Esophagus squamous epithelium (tissue), 5 donors: ENCODE data around the gene A3GALT2. TPM values are rescaled to one million over a fixed set of nuclear protein-coding genes. Genes with fewer than 3 reads are reported as not detected.

Experiments
- DNase-seq: peaks from one replicate; lab custom pipeline; 2025; lab: John Stamatoyannopoulos, UW
- H3K27ac ChIP-seq, 4 donors: fragments of 200-600 bp; sonication (generic); one replicate each; pipeline ENCODE4 v1.5.1; 2016 to 2019; ENCODE audit warnings: mild to moderate bottlenecking in 1 of 4
- H3K27me3 ChIP-seq, 4 donors: fragments of 200-600 bp; sonication (generic); 1 replicate in 3 of 4; 2 replicates in 1 of 4; pipeline versions ENCODE4 v1.5.1 to v1.6.0; 2017 to 2021; ENCODE audit warnings: antibody characterized with exemption in 1 of 4
- H3K36me3 ChIP-seq, 3 donors: fragments of 200-600 bp; sonication (generic); one replicate each; pipeline ENCODE4 v1.5.1; 2016 to 2019
- H3K4me1 ChIP-seq, 3 donors: fragments of 200-600 bp; sonication (generic); one replicate each; pipeline ENCODE4 v1.5.1; 2017 to 2019
- H3K4me3 ChIP-seq, 4 donors: fragments of 200-600 bp; sonication (generic); 1 replicate in 3 of 4; 2 replicates in 1 of 4; pipeline ENCODE4 v1.5.1; 2016 to 2019; ENCODE audit warnings: mild to moderate bottlenecking in 2 of 4, moderate library complexity in 1 of 4
- H3K9me3 ChIP-seq, 3 donors: fragments of 200-600 bp; sonication (generic); one replicate each; pipeline ENCODE4 v1.5.1; 2016 to 2019
- POLR2A ChIP-seq, 4 donors: fragments of 450-650 bp; IDR thresholded peaks; one replicate each; pipeline ENCODE4 v1.6.1; 2017; ENCODE audit warnings: antibody characterized with exemption in 4 of 4, mild to moderate bottlenecking in 4 of 4, moderate library complexity in 3 of 4
- WGBS, 2 donors: methylation state at CpG; one replicate each; pipeline ENCODE4 v1.1.5; 2018; 5-methylcytosine and 5-hydroxymethylcytosine counted together
- intact Hi-C: fragments of 100-400 bp; cut with DNase I; formaldehyde crosslinking; loops from one replicate; pipeline ENCODE4 v1.15.0; 2022
- total RNA-seq, 4 donors: library from RNA; depleted of rRNA; stranded (reverse); fragments of >200 nt; gene quantifications; one replicate each; pipeline ENCODE4 v1.1.0, GENCODE V29; 2016
- TF ChIP-seq, protein P1 (sequence below), 6 experiments: fragments of 450-650 bp in 4 of 6; fragments of 200-600 bp in 2 of 6; sonication (generic) in 2 of 6; IDR thresholded peaks; one replicate each; pipeline ENCODE4 v1.5.1; 2016 to 2019; ENCODE audit warnings: antibody characterized with exemption in 6 of 6, mild to moderate bottlenecking in 4 of 6, moderate library complexity in 4 of 6
- donor health status: DM: yes; HTN: yes; CAD: no.

A3GALT2 gene
- total RNA-seq, 4 donors from 2014 or later, result not detected

GRCh38 chr1:33270379-33270778 lies 50.5 kb downstream of the A3GALT2 start:
- H3K4me3 ChIP-seq, result no peak overlapping the region
- no peak for TF ChIP-seq POLR2A (IDR thresholded peaks at IDR 0.05)
- TF ChIP-seq, protein P1, sequence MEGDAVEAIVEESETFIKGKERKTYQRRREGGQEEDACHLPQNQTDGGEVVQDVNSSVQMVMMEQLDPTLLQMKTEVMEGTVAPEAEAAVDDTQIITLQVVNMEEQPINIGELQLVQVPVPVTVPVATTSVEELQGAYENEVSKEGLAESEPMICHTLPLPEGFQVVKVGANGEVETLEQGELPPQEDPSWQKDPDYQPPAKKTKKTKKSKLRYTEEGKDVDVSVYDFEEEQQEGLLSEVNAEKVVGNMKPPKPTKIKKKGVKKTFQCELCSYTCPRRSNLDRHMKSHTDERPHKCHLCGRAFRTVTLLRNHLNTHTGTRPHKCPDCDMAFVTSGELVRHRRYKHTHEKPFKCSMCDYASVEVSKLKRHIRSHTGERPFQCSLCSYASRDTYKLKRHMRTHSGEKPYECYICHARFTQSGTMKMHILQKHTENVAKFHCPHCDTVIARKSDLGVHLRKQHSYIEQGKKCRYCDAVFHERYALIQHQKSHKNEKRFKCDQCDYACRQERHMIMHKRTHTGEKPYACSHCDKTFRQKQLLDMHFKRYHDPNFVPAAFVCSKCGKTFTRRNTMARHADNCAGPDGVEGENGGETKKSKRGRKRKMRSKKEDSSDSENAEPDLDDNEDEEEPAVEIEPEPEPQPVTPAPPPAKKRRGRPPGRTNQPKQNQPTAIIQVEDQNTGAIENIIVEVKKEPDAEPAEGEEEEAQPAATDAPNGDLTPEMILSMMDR (IDR thresholded peaks at IDR 0.05), result no peak
- H3K27me3 ChIP-seq, result no peaks in the 10 kb centered on the region
- 75 to 90% methylated on average over 1 to 2 of the region's 5 CpGs for WGBS, 2 donors
- no peak for DNase-seq
- H3K36me3 ChIP-seq, result peaks cover 0 to 56% (median 0%) of the 10 kb centered on the region in 3 donors
- intact Hi-C loops, result no loop called here
- peak overlapping the region in 2 of 4 donors; percentile 1 to 73 for H3K27ac ChIP-seq
- H3K4me1 ChIP-seq, result peaks cover 11 to 75% (median 12%) of the 10 kb centered on the region in 3 donors
- no peaks in the 10 kb centered on the region for H3K9me3 ChIP-seq

DNA sequence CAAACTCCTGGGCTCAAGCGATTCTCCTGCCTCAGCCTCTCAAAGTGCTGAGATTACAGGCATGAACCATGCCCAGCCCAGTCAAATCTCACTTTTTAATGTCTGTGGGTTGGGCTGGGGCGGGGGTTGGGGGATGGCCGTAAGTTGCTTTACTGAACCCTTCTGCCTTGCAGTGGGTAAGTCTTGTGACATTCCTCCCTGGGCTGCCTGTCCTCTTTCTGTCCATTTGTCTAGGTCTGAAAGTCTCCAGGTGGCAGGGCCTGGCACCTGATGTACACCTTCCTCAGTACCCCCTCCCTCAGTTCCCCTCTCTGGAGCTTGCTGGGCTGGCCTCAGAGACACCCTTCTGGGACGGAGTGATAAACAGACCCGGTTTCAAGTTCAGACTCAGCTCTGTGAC lies 51.3 kb downstream of the A3GALT2 start:
- TF ChIP-seq, protein P1 (IDR thresholded peaks at IDR 0.05), result no peak
- TF ChIP-seq POLR2A (IDR thresholded peaks at IDR 0.05), result no peak
- peaks cover 0 to 50% (median 0%) of the 10 kb centered on the region in 3 donors for H3K36me3 ChIP-seq
- WGBS, 2 donors, result 60 to 63% methylated on average over 3 to 4 of the region's 5 CpGs
- no peak for DNase-seq
- H3K27ac ChIP-seq, result peak overlapping the region; percentile 31 to 77 (median 64)
- H3K4me1 ChIP-seq, result peaks cover 11 to 83% (median 12%) of the 10 kb centered on the region in 3 donors
- H3K4me3 ChIP-seq, result no peak overlapping the region
- intact Hi-C loops, result no loop called here
- no peaks in the 10 kb centered on the region for H3K9me3 ChIP-seq
- no peaks in the 10 kb centered on the region for H3K27me3 ChIP-seq

- Histone ChIP-seq H3K27ac (peak overlapping the region; percentile 31 to 78 (median 66)), H3K4me1 (peaks cover 11 to 88% (median 12%) of the 10 kb centered on the region in 3 donors), H3K4me3 (no peak overlapping the region), H3K36me3 (peaks cover 0 to 50% (median 0%) of the 10 kb centered on the region in 3 donors), H3K9me3 (no peaks in the 10 kb centered on the region), H3K27me3 (no peaks in the 10 kb centered on the region)
- no peak for DNase-seq
- WGBS, 2 donors, result 55 to 61% methylated on average over 4 to 5 of the region's 5 CpGs
- intact Hi-C loops, result no loop called here
- no peak for TF ChIP-seq POLR2A (IDR thresholded peaks at IDR 0.05)
Measured at GRCh38 chr1:33268927-33269610, 51.8 kb downstream of the A3GALT2 start.

GRCh38 chr1:33268457-33268856 lies 52.4 kb downstream of the A3GALT2 start:
- Histone ChIP-seq H3K9me3 (no peaks in the 10 kb centered on the region), H3K4me1 (peaks cover 11 to 92% (median 16%) of the 10 kb centered on the region in 3 donors), H3K36me3 (peaks cover 0 to 45% (median 0%) of the 10 kb centered on the region in 3 donors), H3K27me3 (no peaks in the 10 kb centered on the region), H3K4me3 (no peak overlapping the region), H3K27ac (peak overlapping the region in 3 of 4 donors; percentile 55 to 78 (median 77))
- DNase-seq, result no peak
- TF ChIP-seq, protein P1 (IDR thresholded peaks at IDR 0.05), result no peak
- TF ChIP-seq POLR2A (IDR thresholded peaks at IDR 0.05), result no peak
- 78 to 84% methylated on average over 2 of the region's 2 CpGs for WGBS, 2 donors
- intact Hi-C loops, result no loop called here

- intact Hi-C loops, result no loop called here
- no peak for DNase-seq
- H3K4me1 ChIP-seq, result peaks cover 11 to 95% (median 16%) of the 10 kb centered on the region in 3 donors
- H3K27ac ChIP-seq, result peak overlapping the region in 3 of 4 donors; percentile 8 to 77 (median 55)
- peaks cover 0 to 46% (median 0%) of the 10 kb centered on the region in 3 donors for H3K36me3 ChIP-seq
- 69 to 74% methylated on average over 5 of the region's 5 CpGs for WGBS, 2 donors
- no peak for TF ChIP-seq POLR2A (IDR thresholded peaks at IDR 0.05)
- TF ChIP-seq, protein P1 (IDR thresholded peaks at IDR 0.05), result no peak
- no peaks in the 10 kb centered on the region for H3K27me3 ChIP-seq
- H3K4me3 ChIP-seq, result no peak overlapping the region
- H3K9me3 ChIP-seq, result no peaks in the 10 kb centered on the region
Measured at GRCh38 chr1:33267468-33268205, 53.3 kb downstream of the A3GALT2 start.
